ENCODE data around the gene ANKIB1. TPM values are rescaled to one million over a fixed set of nuclear protein-coding genes. Genes with fewer than 3 reads are reported as not detected.
"Not testable (repeated sequence)": the region's sequence is repeated elsewhere in the genome, so short reads cannot be mapped to it uniquely, and the experiment has no call there.

Gene ANKIB1
- polyA plus RNA-seq, 1 experiment, result 52.6 TPM

GRCh38 chr7:92433019-92433418, 187.2 kb downstream of the ANKIB1 start:
- H3K27ac ChIP-seq (ENCODE audit: low read depth, low read length), result no peak overlapping the region
- DNase-seq (ENCODE audit: low read depth, low spot score), result no peak
- TF ChIP-seq CTCF (IDR thresholded peaks at IDR 0.05; ENCODE audit: low read depth, low read length), result no peak
- H3K27me3 ChIP-seq (ENCODE audit: control insufficient read depth, insufficient read depth, low read length), result peaks cover 3% of the 10 kb centered on the region
- H3K4me3 ChIP-seq (ENCODE audit: low read depth, low read length), result no peak overlapping the region
- no peaks in the 10 kb centered on the region for H3K9me3 ChIP-seq (ENCODE audit: control insufficient read depth, insufficient read depth, low read length)
- POLR2A ChIA-PET, result no interaction called here
- CTCF ChIA-PET, result interaction anchor here (1.3 to 2.2 kb wide), 2 partner anchors 9 to 14 kb away, joined by 4 to 8 read pairs; partner anchors contain the start of gene GATAD1

GRCh38 chr7:92435542-92435941, 189.8 kb downstream of the ANKIB1 start:
- Histone ChIP-seq H3K27ac (ENCODE audit: low read depth, low read length) (no peak overlapping the region), H3K9me3 (ENCODE audit: control insufficient read depth, insufficient read depth, low read length) (no peaks in the 10 kb centered on the region), H3K4me3 (ENCODE audit: low read depth, low read length) (no peak overlapping the region), H3K27me3 (ENCODE audit: control insufficient read depth, insufficient read depth, low read length) (peaks cover 9% of the 10 kb centered on the region)
- ChIA-PET POLR2A (no interaction called here), CTCF (interaction anchor here (0.6 to 0.7 kb wide), 2 partner anchors 11 to 25 kb away, joined by 3 read pairs; no protein-coding TSS in a partner anchor)
- no peak for TF ChIP-seq CTCF (IDR thresholded peaks at IDR 0.05; ENCODE audit: low read depth, low read length)
- DNase-seq (ENCODE audit: low read depth, low spot score), result no peak

- Histone ChIP-seq H3K27me3 (ENCODE audit: control insufficient read depth, insufficient read depth, low read length) (peaks cover 11% of the 10 kb centered on the region), H3K27ac (ENCODE audit: low read depth, low read length) (no peak overlapping the region), H3K9me3 (ENCODE audit: control insufficient read depth, insufficient read depth, low read length) (no peaks in the 10 kb centered on the region), H3K4me3 (ENCODE audit: low read depth, low read length) (no peak overlapping the region)
- no peak for TF ChIP-seq CTCF (IDR thresholded peaks at IDR 0.05; ENCODE audit: low read depth, low read length)
- no peak for DNase-seq (ENCODE audit: low read depth, low spot score)
- ChIA-PET CTCF (interaction anchor here (1.7 to 1.9 kb wide), 2 partner anchors 10 to 13 kb away, joined by 3 to 15 read pairs; no protein-coding TSS in a partner anchor), POLR2A (no interaction called here)
Measured at GRCh38 chr7:92436612-92437445, 191.1 kb downstream of the ANKIB1 start.

GRCh38 chr7:92437956-92438491, 192.2 kb downstream of the ANKIB1 start:
- Histone ChIP-seq H3K27ac (ENCODE audit: low read depth, low read length) (no peak overlapping the region), H3K9me3 (ENCODE audit: control insufficient read depth, insufficient read depth, low read length) (no peaks in the 10 kb centered on the region), H3K27me3 (ENCODE audit: control insufficient read depth, insufficient read depth, low read length) (peaks cover 12% of the 10 kb centered on the region), H3K4me3 (ENCODE audit: low read depth, low read length) (no peak overlapping the region)
- ChIA-PET POLR2A (no interaction called here), CTCF (interaction anchor here (0.6 to 1.9 kb wide), 4 partner anchors 9 to 381 kb away, joined by 3 to 15 read pairs (median 6); partner anchors contain the start of gene GATAD1)
- DNase-seq (ENCODE audit: low read depth, low spot score), result no peak
- TF ChIP-seq CTCF (IDR thresholded peaks at IDR 0.05; ENCODE audit: low read depth, low read length), result no peak

GRCh38 chr7:92442720-92443119, 196.9 kb downstream of the ANKIB1 start:
- DNase-seq (ENCODE audit: low read depth, low spot score); CTCF ChIA-PET; POLR2A ChIA-PET; H3K9me3 ChIP-seq (ENCODE audit: control insufficient read depth, insufficient read depth, low read length); H3K4me3 ChIP-seq (ENCODE audit: low read depth, low read length); H3K27ac ChIP-seq (ENCODE audit: low read depth, low read length): not testable (repeated sequence)
- peaks cover 12% of the 10 kb centered on the region for H3K27me3 ChIP-seq (ENCODE audit: control insufficient read depth, insufficient read depth, low read length)

Measured in AG04450 (cell line).